Measurements from ENCODE around the gene TBC1D21.

TBC1D21 gene

DNA sequence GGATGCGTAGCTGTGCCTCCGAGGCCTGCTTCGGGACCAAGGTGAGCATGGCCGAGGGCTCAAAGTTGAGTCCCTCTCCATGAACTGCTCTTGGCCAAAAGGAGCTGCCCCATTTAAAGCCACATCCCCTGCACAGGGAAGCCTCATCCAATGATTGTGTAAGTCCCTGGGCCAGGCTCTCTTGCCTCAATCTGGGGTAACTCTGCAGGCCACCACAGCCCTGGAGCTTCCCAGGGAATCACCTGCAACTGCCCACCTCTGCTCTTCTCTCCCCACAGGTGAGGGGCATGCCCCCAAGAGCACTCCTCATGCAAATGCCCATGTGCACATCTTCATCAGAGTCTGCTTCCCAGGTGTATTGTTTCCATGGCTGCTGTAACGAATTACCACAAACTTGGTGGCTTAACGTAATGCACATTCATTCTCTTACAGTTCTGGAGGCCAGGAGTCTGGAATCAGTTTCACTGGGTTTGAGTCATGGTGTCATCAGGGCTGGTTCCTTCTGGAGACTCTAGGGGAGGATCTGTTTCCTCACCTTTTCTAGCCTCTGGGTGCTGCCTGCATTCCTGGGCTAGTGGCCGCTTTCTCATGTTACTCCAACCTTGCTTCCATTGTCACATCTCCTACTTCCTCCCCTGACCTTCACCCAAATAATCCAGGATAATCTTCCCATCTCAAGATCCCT lies 27.9 kb downstream of the TBC1D21 start:
- Histone ChIP-seq H3K27me3 (ENCODE audit: control insufficient read depth, insufficient read depth, low read length) (no peaks in the 10 kb centered on the region), H3K4me3 (ENCODE audit: low read depth, low read length) (no peak overlapping the region), H3K4me1 (ENCODE audit: control insufficient read depth, insufficient read depth, low read length) (peaks cover 8% of the 10 kb centered on the region; the same call in 1 of the 2 replicates), H3K27ac (ENCODE audit: low read depth, low read length) (no peak overlapping the region), H3K9ac (ENCODE audit: low read depth, low read length) (no peak overlapping the region), H3K9me3 (ENCODE audit: control insufficient read depth, insufficient read depth, low read length) (no peaks in the 10 kb centered on the region), H3K36me3 (ENCODE audit: control insufficient read depth, insufficient read depth, low read length) (no peaks in the 10 kb centered on the region)

DNA sequence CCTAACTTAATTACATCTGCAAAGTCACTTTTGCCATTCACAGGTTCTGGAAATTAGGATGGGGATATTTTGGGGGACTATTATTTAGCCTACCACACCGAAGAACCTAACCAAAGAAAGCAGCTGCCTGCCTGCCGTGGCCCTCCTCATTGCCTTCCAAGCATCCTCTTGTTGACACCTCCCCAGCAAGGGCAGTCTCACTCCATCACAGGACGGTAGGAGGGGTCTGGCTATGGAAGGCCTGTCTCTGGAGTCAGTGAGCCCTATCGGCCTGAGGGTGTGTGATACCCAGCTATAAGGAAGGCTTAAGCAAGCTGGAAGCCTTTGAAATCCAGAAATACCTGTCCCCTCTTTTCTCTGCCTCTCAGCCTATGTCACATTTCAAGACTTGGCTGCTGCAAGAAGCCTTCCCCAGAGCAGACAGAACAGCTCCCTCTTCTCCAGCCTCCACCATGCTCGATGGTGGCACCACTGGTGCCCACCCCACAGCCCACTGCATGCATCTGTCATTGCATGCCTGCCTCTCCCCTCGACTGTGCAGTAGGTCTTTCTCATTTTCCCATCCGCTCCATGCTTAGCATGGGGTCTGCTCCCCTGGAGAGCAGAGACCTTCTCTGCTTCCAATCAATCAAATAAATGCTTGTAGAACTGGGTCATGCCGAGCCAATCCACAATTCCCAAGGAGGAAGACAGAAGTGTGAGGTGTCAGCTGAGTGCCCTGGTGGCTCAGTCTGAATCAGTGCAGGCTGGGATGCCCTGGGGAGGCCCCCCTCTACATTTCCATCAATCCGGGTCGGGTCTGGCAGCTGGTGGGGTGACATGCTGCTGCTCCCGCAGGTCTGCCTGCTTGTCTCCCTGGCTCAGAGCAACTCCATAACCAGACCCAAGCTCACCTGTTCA lies 29.0 kb downstream of the TBC1D21 start:
- peaks cover 8% of the 10 kb centered on the region; the same call in 1 of the 2 replicates for H3K4me1 ChIP-seq (ENCODE audit: control insufficient read depth, insufficient read depth, low read length)
- H3K9me3 ChIP-seq (ENCODE audit: control insufficient read depth, insufficient read depth, low read length): no peaks in the 10 kb centered on the region
- H3K9ac ChIP-seq (ENCODE audit: low read depth, low read length): no peak overlapping the region
- H3K4me3 ChIP-seq (ENCODE audit: low read depth, low read length): no peak overlapping the region
- H3K27ac ChIP-seq (ENCODE audit: low read depth, low read length): no peak overlapping the region
- H3K27me3 ChIP-seq (ENCODE audit: control insufficient read depth, insufficient read depth, low read length): no peaks in the 10 kb centered on the region
- no peaks in the 10 kb centered on the region for H3K36me3 ChIP-seq (ENCODE audit: control insufficient read depth, insufficient read depth, low read length)

DNA sequence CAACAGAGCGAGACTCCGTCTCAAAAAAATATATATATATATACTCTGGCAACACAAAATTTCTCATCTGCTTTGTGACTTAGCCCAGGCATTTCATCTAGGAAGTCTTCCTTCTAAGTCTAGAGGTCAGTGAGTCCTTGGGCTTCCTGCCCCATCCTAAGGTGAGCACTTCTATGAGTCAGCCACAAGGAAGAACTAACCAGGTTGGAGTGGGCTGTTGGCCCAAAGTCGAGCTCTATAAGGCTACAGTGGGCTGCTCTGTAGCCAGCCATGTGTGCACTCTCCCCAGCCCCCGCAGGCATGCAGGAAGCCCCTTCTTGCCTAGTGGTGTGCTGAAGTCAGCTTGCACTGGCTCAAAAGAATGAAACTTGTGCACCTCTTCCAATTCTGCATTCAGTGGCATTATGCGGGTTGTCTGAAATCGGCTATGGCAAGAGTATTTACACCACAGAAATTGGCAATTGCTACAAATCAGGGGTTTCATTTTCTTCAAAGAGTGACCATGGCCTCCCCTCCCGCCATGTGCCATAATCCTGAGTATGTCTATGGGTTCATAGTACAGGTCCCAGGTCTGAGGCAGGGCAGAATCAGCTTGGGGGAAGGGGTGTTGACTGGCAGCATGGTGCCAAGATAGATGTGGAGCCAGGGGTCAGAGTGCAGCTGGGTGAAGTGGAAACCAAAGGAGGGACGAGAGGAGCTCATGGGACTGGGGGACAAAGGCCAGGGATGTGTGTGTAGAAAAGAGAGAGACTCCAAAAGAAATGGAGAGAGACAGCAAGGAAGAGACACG lies 30.9 kb downstream of the TBC1D21 start:
- Histone ChIP-seq H3K27ac (ENCODE audit: low read depth, low read length) (no peak overlapping the region), H3K36me3 (ENCODE audit: control insufficient read depth, insufficient read depth, low read length) (no peaks in the 10 kb centered on the region), H3K9ac (ENCODE audit: low read depth, low read length) (no peak overlapping the region), H3K4me3 (ENCODE audit: low read depth, low read length) (no peak overlapping the region), H3K27me3 (ENCODE audit: control insufficient read depth, insufficient read depth, low read length) (no peaks in the 10 kb centered on the region), H3K9me3 (ENCODE audit: control insufficient read depth, insufficient read depth, low read length) (no peaks in the 10 kb centered on the region), H3K4me1 (ENCODE audit: control insufficient read depth, insufficient read depth, low read length) (peaks cover 8% of the 10 kb centered on the region; the same call in 1 of the 2 replicates)

DNA sequence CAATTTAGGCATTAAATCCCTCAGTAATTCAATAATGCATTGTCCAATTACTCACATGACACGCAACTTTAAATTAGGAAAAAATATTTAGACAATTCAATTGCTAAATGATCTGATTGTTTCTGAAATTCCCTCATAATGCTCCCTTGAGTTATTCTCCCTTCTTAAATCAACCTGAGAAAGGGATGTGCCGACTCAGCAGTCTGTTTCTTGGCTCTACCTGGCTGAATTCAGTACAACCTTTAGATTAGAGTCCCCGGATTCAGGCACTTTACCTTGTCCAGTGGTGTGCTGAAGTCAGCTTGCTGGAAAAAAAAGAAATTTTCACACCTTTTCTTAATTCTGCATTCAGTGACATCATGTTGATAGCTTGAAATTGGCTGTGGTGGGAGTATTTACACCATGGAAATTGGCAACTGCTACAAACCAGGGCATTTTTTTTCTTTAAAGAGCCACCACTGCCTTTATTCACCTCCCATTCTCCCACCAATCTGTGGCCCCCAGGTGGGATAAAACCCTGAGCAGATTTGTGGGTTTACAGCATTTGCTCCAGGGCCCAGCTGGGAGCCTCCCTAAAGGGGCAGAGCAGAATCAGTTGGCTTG lies 32.0 kb downstream of the TBC1D21 start:
- peaks cover 8% of the 10 kb centered on the region; the same call in 1 of the 2 replicates for H3K4me1 ChIP-seq (ENCODE audit: control insufficient read depth, insufficient read depth, low read length)
- no peaks in the 10 kb centered on the region for H3K9me3 ChIP-seq (ENCODE audit: control insufficient read depth, insufficient read depth, low read length)
- H3K27me3 ChIP-seq (ENCODE audit: control insufficient read depth, insufficient read depth, low read length): no peaks in the 10 kb centered on the region
- H3K9ac ChIP-seq (ENCODE audit: low read depth, low read length): no peak overlapping the region
- no peak overlapping the region for H3K27ac ChIP-seq (ENCODE audit: low read depth, low read length)
- H3K4me3 ChIP-seq (ENCODE audit: low read depth, low read length): no peak overlapping the region
- no peaks in the 10 kb centered on the region for H3K36me3 ChIP-seq (ENCODE audit: control insufficient read depth, insufficient read depth, low read length)

DNA sequence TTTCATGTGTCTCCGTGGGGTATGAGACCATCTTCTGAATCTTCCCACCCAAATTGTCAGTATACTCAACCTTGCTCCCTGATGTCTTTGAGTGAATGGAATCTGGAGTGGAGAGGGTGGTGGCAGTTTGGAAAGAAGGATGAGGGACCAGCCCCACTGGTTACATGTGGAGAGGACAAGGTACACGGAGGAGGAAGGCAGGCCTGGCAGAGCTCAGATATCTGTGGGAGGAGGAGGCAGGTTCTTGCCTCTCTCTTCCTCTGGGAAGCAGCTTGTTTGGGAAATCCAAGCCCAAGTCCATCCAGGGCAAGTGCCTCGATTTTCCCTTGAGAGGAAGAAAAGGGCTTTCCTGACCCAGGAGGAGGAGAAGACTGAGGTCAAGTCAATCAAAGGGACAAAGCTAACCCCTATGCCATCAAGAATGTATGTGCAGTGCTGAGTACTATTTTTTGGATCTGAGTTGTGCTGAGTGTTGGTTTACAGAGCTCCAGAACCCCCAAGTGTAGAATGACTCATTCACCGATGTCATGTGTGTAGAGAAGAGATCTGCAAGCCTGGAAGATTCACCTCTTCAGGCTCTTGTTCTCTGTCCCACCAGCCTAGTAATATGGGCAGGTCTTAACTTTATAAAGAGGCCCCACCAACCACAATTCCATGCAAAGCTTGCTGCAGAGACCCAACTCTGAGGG lies 33.1 kb downstream of the TBC1D21 start:
- no peaks in the 10 kb centered on the region for H3K27me3 ChIP-seq (ENCODE audit: control insufficient read depth, insufficient read depth, low read length)
- H3K9me3 ChIP-seq (ENCODE audit: control insufficient read depth, insufficient read depth, low read length): no peaks in the 10 kb centered on the region
- H3K4me1 ChIP-seq (ENCODE audit: control insufficient read depth, insufficient read depth, low read length): peaks cover 14% of the 10 kb centered on the region; the same call in 1 of the 2 replicates
- no peak overlapping the region for H3K27ac ChIP-seq (ENCODE audit: low read depth, low read length)
- H3K36me3 ChIP-seq (ENCODE audit: control insufficient read depth, insufficient read depth, low read length): no peaks in the 10 kb centered on the region
- H3K4me3 ChIP-seq (ENCODE audit: low read depth, low read length): no peak overlapping the region
- H3K9ac ChIP-seq (ENCODE audit: low read depth, low read length): no peak overlapping the region

DNA sequence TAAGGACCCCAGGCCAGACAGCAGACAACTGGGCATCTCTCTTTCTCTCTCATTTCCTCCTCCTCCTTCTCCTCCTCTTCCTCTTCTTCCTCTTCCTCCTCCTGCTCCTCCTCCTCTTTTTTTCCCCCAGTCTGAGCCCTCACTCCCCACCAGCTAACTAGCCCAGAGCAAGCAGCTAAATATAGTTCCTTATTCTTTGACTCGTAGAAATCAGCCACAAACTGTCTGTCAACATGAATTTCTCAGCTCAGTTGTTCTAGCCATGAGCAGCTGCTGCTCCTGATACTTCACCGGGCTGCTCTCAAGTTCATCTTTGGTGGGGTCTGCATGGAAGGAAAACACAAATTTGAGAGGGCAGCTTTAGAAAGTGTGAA lies 33.7 kb downstream of the TBC1D21 start:
- H3K4me1 ChIP-seq (ENCODE audit: control insufficient read depth, insufficient read depth, low read length): peaks cover 14% of the 10 kb centered on the region; the same call in 1 of the 2 replicates

DNA sequence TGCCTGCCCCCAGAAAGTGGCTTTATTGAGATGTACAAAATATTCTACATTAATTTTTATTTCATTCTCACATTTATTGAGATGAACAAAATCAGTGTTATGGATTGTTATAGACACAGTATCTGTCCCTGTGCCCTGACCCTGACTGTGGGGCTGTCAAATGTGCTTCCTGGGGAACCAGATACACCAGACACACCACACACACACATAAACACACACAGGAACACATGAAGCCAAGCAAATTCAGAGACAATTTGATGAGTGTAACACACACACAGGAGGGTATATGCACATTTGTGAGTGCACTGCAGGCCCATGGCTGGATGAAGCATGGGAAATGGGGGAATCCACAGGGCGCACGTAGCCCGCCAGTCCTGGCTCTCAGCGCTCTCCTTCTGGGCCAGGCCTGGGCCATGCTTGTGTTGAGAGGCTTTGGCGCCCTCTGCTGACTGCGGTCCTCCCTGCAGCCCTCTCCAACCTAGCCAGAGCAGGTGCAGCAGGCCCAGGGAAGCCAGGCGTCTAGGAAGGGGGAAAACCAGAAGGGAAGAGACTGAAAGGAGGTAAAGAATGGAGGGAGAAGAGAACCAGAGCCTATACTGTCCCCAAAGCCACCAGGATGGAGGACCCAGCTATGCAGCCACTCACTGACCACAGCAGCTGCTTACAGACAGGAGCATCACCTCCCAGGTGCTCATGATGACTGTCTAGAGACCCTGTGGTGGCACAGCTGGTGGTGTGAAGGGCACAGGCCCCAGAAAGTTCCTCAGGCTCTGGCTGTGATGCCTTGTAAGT lies 34.9 kb downstream of the TBC1D21 start:
- H3K4me1 ChIP-seq (ENCODE audit: control insufficient read depth, insufficient read depth, low read length): peaks cover 7% of the 10 kb centered on the region; the same call in 1 of the 2 replicates
- no peak overlapping the region for H3K4me3 ChIP-seq (ENCODE audit: low read depth, low read length)
- H3K27ac ChIP-seq (ENCODE audit: low read depth, low read length): no peak overlapping the region

More for the DNA sequence above, 33.7 kb downstream of the TBC1D21 start:
- no peak overlapping the region for H3K4me3 ChIP-seq (ENCODE audit: low read depth, low read length)
- H3K27ac ChIP-seq (ENCODE audit: low read depth, low read length): no peak overlapping the region
- no peak overlapping the region for H3K9ac ChIP-seq (ENCODE audit: low read depth, low read length)
- no peaks in the 10 kb centered on the region for H3K9me3 ChIP-seq (ENCODE audit: control insufficient read depth, insufficient read depth, low read length)
- H3K36me3 ChIP-seq (ENCODE audit: control insufficient read depth, insufficient read depth, low read length): no peaks in the 10 kb centered on the region
- no peaks in the 10 kb centered on the region for H3K27me3 ChIP-seq (ENCODE audit: control insufficient read depth, insufficient read depth, low read length)

DNA sequence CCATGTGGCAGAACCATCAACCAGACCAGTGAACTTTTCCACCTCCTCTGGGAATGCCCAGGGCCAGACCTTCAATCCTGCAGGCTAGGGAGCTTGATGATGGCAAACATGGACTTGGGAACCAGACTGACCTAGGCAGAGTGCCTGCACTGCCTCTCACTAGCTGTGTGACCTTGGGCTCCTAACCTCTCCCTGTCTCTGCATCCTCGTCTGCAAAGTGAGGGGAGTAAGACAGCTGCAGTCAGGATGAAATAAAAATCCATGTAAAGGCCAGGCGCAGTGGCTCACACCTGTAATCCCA lies 35.4 kb downstream of the TBC1D21 start:
- Histone ChIP-seq H3K4me1 (ENCODE audit: control insufficient read depth, insufficient read depth, low read length) (peaks cover 6% of the 10 kb centered on the region; the same call in 1 of the 2 replicates), H3K27me3 (ENCODE audit: control insufficient read depth, insufficient read depth, low read length) (no peaks in the 10 kb centered on the region), H3K9me3 (ENCODE audit: control insufficient read depth, insufficient read depth, low read length) (no peaks in the 10 kb centered on the region), H3K9ac (ENCODE audit: low read depth, low read length) (no peak overlapping the region), H3K27ac (ENCODE audit: low read depth, low read length) (no peak overlapping the region), H3K4me3 (ENCODE audit: low read depth, low read length) (no peak overlapping the region), H3K36me3 (ENCODE audit: control insufficient read depth, insufficient read depth, low read length) (no peaks in the 10 kb centered on the region)

More for the DNA sequence above, 34.9 kb downstream of the TBC1D21 start:
- Histone ChIP-seq H3K36me3 (ENCODE audit: control insufficient read depth, insufficient read depth, low read length) (no peaks in the 10 kb centered on the region), H3K9ac (ENCODE audit: low read depth, low read length) (no peak overlapping the region), H3K27me3 (ENCODE audit: control insufficient read depth, insufficient read depth, low read length) (no peaks in the 10 kb centered on the region), H3K9me3 (ENCODE audit: control insufficient read depth, insufficient read depth, low read length) (no peaks in the 10 kb centered on the region)

DNA sequence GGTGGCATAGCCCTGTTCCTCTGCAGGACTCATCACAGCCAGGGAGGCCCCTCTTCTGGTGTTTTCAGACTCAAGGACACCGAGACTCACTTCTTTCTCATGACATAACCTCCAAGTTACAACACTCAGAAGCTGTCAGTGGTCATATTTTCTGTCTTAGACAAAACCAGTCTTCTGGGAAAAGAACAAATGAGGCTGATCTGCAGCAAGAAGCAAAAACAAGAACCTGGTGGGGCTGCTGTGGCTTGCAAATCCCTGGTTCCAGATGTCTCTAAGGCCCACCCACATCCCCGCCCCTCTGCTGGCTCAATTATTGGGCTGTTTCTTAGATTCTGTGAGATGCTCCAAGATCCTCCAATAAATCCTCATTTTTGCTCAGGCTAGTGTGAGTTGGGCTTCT lies 36.3 kb downstream of the TBC1D21 start:
- no peak overlapping the region for H3K4me3 ChIP-seq (ENCODE audit: low read depth, low read length)

More for the DNA sequence above, 36.3 kb downstream of the TBC1D21 start:
- Histone ChIP-seq H3K9me3 (ENCODE audit: control insufficient read depth, insufficient read depth, low read length) (no peaks in the 10 kb centered on the region), H3K4me1 (ENCODE audit: control insufficient read depth, insufficient read depth, low read length) (peaks cover 6% of the 10 kb centered on the region; the same call in 1 of the 2 replicates), H3K27me3 (ENCODE audit: control insufficient read depth, insufficient read depth, low read length) (no peaks in the 10 kb centered on the region), H3K27ac (ENCODE audit: low read depth, low read length) (no peak overlapping the region), H3K36me3 (ENCODE audit: control insufficient read depth, insufficient read depth, low read length) (no peaks in the 10 kb centered on the region), H3K9ac (ENCODE audit: low read depth, low read length) (no peak overlapping the region)

All from HUES48 (cell line).